Neural crest cell (in vitro differentiated cells): Measurements from ENCODE around the gene STAT1. TPM values are rescaled to one million over a fixed set of nuclear protein-coding genes. Genes with fewer than 3 reads are reported as not detected.

ENCODE experiments used
- DNase-seq: peaks from one replicate; pipeline ENCODE4 v3.0.0; 2021; ENCODE audit warnings: low read depth, mixed read lengths, low spot score
- H3K27ac Mint-ChIP-seq: one replicate; pipeline ENCODE4 v1.8.0; 2021; ENCODE audit warnings: mild to moderate bottlenecking, mixed read lengths; ENCODE audit not compliant: unreplicated experiment
- H3K27me3 Mint-ChIP-seq: 2 replicates; pipeline ENCODE4 v1.8.0; 2021; ENCODE audit warnings: low read depth, mild to moderate bottlenecking, mixed read lengths
- H3K36me3 Mint-ChIP-seq: 2 replicates; pipeline ENCODE4 v1.8.0; 2021; ENCODE audit warnings: low read depth, mild to moderate bottlenecking, mixed read lengths
- H3K4me1 Mint-ChIP-seq: 2 replicates; pipeline ENCODE4 v1.8.0; 2021; ENCODE audit warnings: mixed read lengths
- H3K4me3 Mint-ChIP-seq: one replicate; pipeline ENCODE4 v1.8.0; 2021; ENCODE audit warnings: mild to moderate bottlenecking, mixed read lengths
- H3K9me3 Mint-ChIP-seq: 2 replicates; pipeline ENCODE4 v1.8.0; 2021; ENCODE audit warnings: mixed read lengths
- total RNA-seq: library from RNA; stranded (reverse); gene quantifications from 2 replicates; pipeline ENCODE4 v1.2.1, GENCODE V29; 2021
- TF ChIP-seq, protein P1 (sequence below): fragments of 200-600 bp; sonication (generic); conservative IDR thresholded peaks from 2 replicates; pipeline ENCODE4 v1.5.0; 2021; ENCODE audit warnings: antibody characterized with exemption, mild to moderate bottlenecking

Gene STAT1
- total RNA-seq, 1 donor from 2014 or later: 39.9 TPM

DNA sequence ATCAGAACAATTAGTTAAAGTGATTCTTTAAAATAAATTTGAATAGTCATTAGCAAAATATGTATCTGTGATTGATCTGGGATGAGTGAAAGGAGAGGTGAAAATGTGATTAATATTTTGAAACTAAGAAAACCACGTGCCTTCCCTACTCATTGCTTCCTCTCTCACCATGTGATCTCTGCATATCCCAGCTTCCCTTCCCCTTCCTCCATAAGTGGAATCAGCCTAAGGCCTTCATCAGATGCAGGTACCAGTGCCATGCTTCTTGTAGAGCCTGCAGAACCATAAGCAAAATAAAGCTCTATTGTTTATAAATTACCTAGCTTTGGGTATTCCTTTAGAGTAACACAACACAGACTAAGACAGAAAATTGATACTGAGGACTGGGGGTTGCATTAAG is 11.2 kb upstream of the STAT1 start:
- Mint-ChIP-seq H3K27ac (no peak overlapping the region), H3K4me3 (no peak overlapping the region), H3K9me3 (no peaks in the 10 kb centered on the region), H3K36me3 (no peaks in the 10 kb centered on the region), H3K4me1 (no peaks in the 10 kb centered on the region), H3K27me3 (no peaks in the 10 kb centered on the region)
- no peak for DNase-seq
- TF ChIP-seq, protein P1, sequence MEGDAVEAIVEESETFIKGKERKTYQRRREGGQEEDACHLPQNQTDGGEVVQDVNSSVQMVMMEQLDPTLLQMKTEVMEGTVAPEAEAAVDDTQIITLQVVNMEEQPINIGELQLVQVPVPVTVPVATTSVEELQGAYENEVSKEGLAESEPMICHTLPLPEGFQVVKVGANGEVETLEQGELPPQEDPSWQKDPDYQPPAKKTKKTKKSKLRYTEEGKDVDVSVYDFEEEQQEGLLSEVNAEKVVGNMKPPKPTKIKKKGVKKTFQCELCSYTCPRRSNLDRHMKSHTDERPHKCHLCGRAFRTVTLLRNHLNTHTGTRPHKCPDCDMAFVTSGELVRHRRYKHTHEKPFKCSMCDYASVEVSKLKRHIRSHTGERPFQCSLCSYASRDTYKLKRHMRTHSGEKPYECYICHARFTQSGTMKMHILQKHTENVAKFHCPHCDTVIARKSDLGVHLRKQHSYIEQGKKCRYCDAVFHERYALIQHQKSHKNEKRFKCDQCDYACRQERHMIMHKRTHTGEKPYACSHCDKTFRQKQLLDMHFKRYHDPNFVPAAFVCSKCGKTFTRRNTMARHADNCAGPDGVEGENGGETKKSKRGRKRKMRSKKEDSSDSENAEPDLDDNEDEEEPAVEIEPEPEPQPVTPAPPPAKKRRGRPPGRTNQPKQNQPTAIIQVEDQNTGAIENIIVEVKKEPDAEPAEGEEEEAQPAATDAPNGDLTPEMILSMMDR: no peak

DNA sequence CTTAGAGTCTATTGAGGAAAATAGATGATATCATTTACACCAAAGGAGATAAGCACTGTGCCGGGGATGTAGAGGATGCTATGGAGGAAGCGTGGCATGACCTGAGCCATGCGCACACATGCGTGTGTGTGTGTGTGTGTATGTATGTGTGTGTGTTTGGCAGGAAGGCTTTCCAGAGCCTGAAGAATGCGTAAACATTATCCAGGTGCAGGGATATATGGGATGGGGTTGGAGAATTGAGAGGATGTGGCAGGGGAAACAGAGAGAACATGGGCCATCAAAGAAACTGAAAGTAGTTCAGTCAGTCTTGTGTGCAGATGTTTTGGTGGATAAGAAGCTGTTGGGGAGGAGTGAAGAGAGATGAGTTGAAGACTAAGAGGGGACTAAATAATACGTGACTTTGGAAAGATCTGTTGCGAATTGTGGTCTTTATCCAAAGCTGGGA is 9.3 kb upstream of the STAT1 start:
- Mint-ChIP-seq H3K36me3 (no peaks in the 10 kb centered on the region), H3K27ac (no peak overlapping the region)

GRCh38 chr2:191020742-191021381 is 6.9 kb upstream of the STAT1 start:
- TF ChIP-seq, protein P1: no peak
- no peak for DNase-seq
- Mint-ChIP-seq H3K27ac (no peak overlapping the region), H3K9me3 (no peaks in the 10 kb centered on the region), H3K27me3 (peaks cover 10% of the 10 kb centered on the region), H3K36me3 (no peaks in the 10 kb centered on the region), H3K4me1 (no peaks in the 10 kb centered on the region), H3K4me3 (no peak overlapping the region)

More for the DNA sequence above, 9.3 kb upstream of the STAT1 start:
- Mint-ChIP-seq H3K27me3 (no peaks in the 10 kb centered on the region), H3K4me1 (no peaks in the 10 kb centered on the region), H3K9me3 (no peaks in the 10 kb centered on the region), H3K4me3 (no peak overlapping the region)
- no peak for DNase-seq
- TF ChIP-seq, protein P1: no peak

DNA sequence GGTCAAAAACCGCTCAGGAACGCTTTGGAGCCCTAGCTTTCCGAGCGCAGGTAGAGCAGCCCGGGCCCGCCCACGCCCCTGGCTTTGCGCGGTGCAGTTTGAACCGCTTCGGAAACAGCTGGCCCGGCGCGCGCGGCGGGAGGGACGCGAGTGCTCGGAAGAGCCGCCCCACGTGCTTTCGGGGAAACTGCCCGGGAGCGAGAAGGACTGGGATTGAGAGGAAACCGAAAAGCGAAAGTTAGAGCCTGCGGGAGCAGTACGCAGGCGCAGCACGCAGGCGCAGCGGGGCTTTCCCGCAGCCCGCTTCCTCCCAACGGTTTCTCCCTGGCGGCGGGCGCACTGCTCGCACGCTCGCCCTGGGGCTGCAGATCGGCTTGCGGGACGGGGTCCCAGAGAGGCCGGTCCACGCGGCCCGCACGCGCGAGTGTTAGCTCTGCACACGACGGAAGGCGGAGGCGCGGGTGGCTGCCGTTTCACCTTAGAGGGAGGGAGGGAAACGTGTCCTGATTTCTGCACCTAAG is 6.3 kb upstream of the STAT1 start:
- peak; percentile 88 for DNase-seq
- no peaks in the 10 kb centered on the region for H3K9me3 Mint-ChIP-seq
- TF ChIP-seq, protein P1: no peak
- H3K27ac Mint-ChIP-seq: no peak overlapping the region
- H3K4me3 Mint-ChIP-seq: no peak overlapping the region
- H3K4me1 Mint-ChIP-seq: no peaks in the 10 kb centered on the region
- H3K27me3 Mint-ChIP-seq: peaks cover 14% of the 10 kb centered on the region
- H3K36me3 Mint-ChIP-seq: no peaks in the 10 kb centered on the region

DNA sequence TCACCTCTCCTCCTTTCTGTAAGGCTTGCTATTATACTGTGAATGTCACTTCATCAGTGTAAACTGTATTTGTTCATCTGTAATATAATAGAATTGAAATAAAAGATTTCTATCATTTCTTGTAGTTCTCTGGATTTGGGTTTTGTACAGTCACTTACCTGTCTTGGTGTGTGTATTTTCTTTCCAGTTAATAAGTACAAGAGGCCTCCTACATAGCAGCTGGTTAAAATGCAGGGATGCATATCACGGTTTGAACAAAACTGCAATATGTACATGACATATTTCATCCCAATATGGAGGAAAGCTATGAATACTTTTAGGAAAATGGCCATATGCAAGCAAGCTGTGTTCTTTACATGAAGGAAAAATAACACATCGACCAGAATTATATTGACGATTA is 5.4 kb upstream of the STAT1 start:
- Mint-ChIP-seq H3K27ac (no peak overlapping the region), H3K27me3 (peaks cover 16% of the 10 kb centered on the region), H3K9me3 (no peaks in the 10 kb centered on the region), H3K4me1 (no peaks in the 10 kb centered on the region), H3K4me3 (no peak overlapping the region), H3K36me3 (no peaks in the 10 kb centered on the region)
- no peak for DNase-seq
- TF ChIP-seq, protein P1: no peak
